ENCODE measurements around the gene SRGAP1.
"Not testable (repeated sequence)": the region's sequence is repeated elsewhere in the genome, so short reads cannot be mapped to it uniquely, and the experiment has no call there.

Gene SRGAP1

GRCh38 chr12:64132672-64133071, 288.2 kb downstream of the SRGAP1 start:
- not testable (repeated sequence) for DNase-seq

GRCh38 chr12:64137117-64137516, 292.6 kb downstream of the SRGAP1 start:
- no peak for DNase-seq

- DNase-seq = no peak
Observed at GRCh38 chr12:64139021-64139420, 294.5 kb downstream of the SRGAP1 start.

- no peak for DNase-seq
Observed at GRCh38 chr12:64142382-64142781, 297.9 kb downstream of the SRGAP1 start.

- DNase-seq = no peak
Observed at GRCh38 chr12:64142784-64143183, 298.3 kb downstream of the SRGAP1 start.

GRCh38 chr12:64145226-64145625, 300.7 kb downstream of the SRGAP1 start:
- DNase-seq = no peak

GRCh38 chr12:64147011-64147631, 302.6 kb downstream of the SRGAP1 start:
- no peak for DNase-seq

GRCh38 chr12:64147875-64148274, 303.4 kb downstream of the SRGAP1 start:
- DNase-seq = no peak

GRCh38 chr12:64154677-64155076, 310.2 kb downstream of the SRGAP1 start:
- no peak for DNase-seq

- no peak for DNase-seq
Observed at GRCh38 chr12:64157110-64157509, 312.6 kb downstream of the SRGAP1 start.

- DNase-seq = no peak
Observed at GRCh38 chr12:64160021-64160710, 315.7 kb downstream of the SRGAP1 start.

- no peak for DNase-seq
Observed at GRCh38 chr12:64160711-64161060, 316.2 kb downstream of the SRGAP1 start.

GRCh38 chr12:64166606-64167005, 322.1 kb downstream of the SRGAP1 start:
- not testable (repeated sequence) for DNase-seq

- DNase-seq = not testable (repeated sequence)
Observed at GRCh38 chr12:64167041-64167440, 322.5 kb downstream of the SRGAP1 start.

GRCh38 chr12:64170024-64170423, 325.5 kb downstream of the SRGAP1 start:
- peak; percentile 33 for DNase-seq

- DNase-seq = no peak
Observed at GRCh38 chr12:64170730-64171129, 326.2 kb downstream of the SRGAP1 start.

GRCh38 chr12:64171715-64172114, 327.2 kb downstream of the SRGAP1 start:
- DNase-seq = no peak

- no peak for DNase-seq
Observed at GRCh38 chr12:64172143-64172970, 327.9 kb downstream of the SRGAP1 start.

GRCh38 chr12:64173456-64173855, 329.0 kb downstream of the SRGAP1 start:
- no peak for DNase-seq

GRCh38 chr12:64175254-64175945, 330.9 kb downstream of the SRGAP1 start:
- DNase-seq = no peak

- DNase-seq = no peak
Observed at GRCh38 chr12:64177001-64177400, 332.5 kb downstream of the SRGAP1 start.

GRCh38 chr12:64178122-64178521, 333.6 kb downstream of the SRGAP1 start:
- no peak for DNase-seq

- no peak for DNase-seq
Observed at GRCh38 chr12:64180951-64181350, 336.5 kb downstream of the SRGAP1 start.
